ENCODE results near the gene GPR89B. TPM values are rescaled to one million over a fixed set of nuclear protein-coding genes. Genes with fewer than 3 reads are reported as not detected.

GPR89B gene
- total RNA-seq (2022; extraction: Qiagen RNA extraction), result 3.2 to 4.7 TPM (median 3.9 TPM) in 5 replicates

DNA sequence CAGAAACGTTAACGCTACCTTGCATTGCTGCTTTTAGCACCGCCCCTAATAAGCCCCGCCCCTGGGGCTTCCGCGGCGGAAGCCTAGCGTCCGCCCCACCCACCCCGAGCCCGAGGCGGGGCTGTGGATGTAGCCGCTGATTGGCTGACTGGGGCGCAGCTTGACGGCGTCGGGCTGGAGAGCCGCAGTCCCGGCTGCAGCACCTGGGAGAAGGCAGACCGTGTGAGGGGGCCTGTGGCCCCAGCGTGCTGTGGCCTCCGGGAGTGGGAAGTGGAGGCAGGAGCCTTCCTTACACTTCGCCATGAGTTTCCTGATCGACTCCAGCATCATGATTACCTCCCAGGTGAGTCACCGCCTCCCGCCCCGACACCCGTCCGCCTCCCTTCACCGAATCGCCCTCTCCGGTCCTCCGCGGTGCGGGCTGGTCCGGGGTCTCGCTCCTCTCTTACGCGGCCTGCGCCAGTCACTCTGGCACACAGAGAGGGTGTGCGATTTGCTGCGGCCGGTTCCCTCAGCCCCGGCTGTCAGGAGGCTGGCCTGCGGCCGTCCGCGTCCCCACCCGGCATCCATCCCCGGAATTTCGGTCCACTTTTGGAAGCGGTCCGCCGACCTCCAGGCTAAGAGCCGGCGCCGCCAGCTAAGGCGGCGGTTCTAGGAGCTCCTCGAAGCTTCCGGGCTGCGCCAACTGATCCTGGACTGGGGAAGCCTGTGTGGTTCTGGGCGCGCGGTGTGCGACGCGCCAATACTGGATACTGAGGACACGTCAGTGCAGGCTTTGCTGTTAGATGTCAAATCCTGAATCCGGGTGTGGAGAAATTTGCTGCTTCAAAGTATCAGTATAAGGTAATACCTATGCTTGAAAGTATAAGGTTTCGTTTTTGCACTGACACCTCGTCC lies at the start of gene GPR89B:
GPR89B (plus strand) TSS at position 185 of the 897 bp plus-strand sequence; CDS start at position 302, 117 bp downstream.

DNA sequence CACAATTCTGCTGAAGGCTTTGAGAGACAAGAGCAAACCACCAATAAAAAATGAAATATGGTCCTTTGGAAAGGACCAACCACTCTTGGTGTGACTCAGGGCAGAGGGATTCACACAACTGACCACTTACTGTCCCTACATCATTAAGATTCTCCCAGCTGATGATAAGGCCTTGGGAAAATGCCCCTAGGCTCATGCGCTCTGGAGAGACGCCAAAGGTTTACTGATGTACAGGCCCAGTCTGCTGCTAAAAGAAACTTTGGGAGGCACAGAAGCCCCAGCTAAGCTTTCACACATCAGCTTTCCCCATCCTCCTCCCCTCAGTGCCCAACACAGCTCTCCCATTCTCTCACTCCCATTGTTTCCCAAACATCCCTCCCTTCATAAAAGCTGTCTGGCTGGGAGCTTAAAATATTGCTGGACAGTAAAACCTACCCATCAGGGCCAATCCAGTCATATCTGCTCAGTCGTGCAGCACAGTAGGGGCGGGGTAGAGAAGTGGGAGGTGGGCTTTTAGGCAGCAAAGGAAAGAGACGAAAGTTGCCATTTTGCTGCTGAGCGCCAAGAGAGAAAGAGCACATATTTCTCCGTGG lies 25.9 kb upstream of the GPR89B start, which contains the start of gene GJA8:
GJA8 (plus strand) TSS at position 543 of the 593 bp plus-strand sequence. CDS start 5,161 bp downstream, outside the sequence.

Other genes with a start within 250 kb of the GPR89B start
- gene GJA5, start 167.8 kb upstream of the GPR89B start, total RNA-seq (2022; extraction: Qiagen RNA extraction), result not detected in 5 replicates
- gene GJA8, start 25.6 kb upstream of the GPR89B start, total RNA-seq (2022; extraction: Qiagen RNA extraction), result not detected in 5 replicates
- gene NBPF11, start 223.9 kb downstream of the GPR89B start, total RNA-seq (2022; extraction: Qiagen RNA extraction), result 4.3 to 5.3 TPM (median 4.7 TPM) in 5 replicates